Hepatocyte (in vitro differentiated cells): Measurements from ENCODE around the gene USP3.

Experiments used
- EZH2 ChIP-seq: fragments of 200-600 bp; sonication (generic); IDR thresholded peaks from 2 replicates; pipeline ENCODE4 v1.6.1; 2016; ENCODE audit warnings: antibody characterized with exemption, mild to moderate bottlenecking, borderline replicate concordance
- TF ChIP-seq, protein P1 (sequence below): fragments of 200-600 bp; sonication (generic); IDR thresholded peaks from 2 replicates; pipeline ENCODE4 v1.5.1; 2016; ENCODE audit warnings: antibody characterized with exemption, mild to moderate bottlenecking; ENCODE audit not compliant: poor library complexity

GRCh38 chr15:63628123-63628822, 123.9 kb downstream of the USP3 start:
- TF ChIP-seq, protein P1, sequence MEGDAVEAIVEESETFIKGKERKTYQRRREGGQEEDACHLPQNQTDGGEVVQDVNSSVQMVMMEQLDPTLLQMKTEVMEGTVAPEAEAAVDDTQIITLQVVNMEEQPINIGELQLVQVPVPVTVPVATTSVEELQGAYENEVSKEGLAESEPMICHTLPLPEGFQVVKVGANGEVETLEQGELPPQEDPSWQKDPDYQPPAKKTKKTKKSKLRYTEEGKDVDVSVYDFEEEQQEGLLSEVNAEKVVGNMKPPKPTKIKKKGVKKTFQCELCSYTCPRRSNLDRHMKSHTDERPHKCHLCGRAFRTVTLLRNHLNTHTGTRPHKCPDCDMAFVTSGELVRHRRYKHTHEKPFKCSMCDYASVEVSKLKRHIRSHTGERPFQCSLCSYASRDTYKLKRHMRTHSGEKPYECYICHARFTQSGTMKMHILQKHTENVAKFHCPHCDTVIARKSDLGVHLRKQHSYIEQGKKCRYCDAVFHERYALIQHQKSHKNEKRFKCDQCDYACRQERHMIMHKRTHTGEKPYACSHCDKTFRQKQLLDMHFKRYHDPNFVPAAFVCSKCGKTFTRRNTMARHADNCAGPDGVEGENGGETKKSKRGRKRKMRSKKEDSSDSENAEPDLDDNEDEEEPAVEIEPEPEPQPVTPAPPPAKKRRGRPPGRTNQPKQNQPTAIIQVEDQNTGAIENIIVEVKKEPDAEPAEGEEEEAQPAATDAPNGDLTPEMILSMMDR = no peak
- TF ChIP-seq EZH2 = no peak
